Endothelial cell of umbilical vein (primary cell): ENCODE results near the gene IL5RA. TPM values are rescaled to one million over a fixed set of nuclear protein-coding genes. Genes with fewer than 3 reads are reported as not detected.

Experiments
- BruUV-seq: library from RNA; stranded (reverse); fragments of 400-500 nt; replicated peaks from 2 replicates; lab custom pipeline; 2021; lab: Mats Ljungman, UMichigan
- CTCF ChIA-PET: fragments of 300-600, 350-600 bp; sonication (Branson Sonifier 250); formaldehyde crosslinking; loops from one replicate; lab custom pipeline; 2021; ENCODE audit warnings: antibody characterized with exemption, inconsistent platforms; lab: Charles Lee
- POLR2A ChIA-PET: fragments of 300-600, 350-600 bp; sonication (Branson Sonifier 250); formaldehyde crosslinking; loops from one replicate; lab custom pipeline; 2021; ENCODE audit warnings: antibody characterized with exemption, inconsistent platforms; lab: Charles Lee
- DNase-seq: peaks from one replicate; pipeline ENCODE4 v3.0.0-alpha.2; 2011; ENCODE audit warnings: low read depth, low spot score
- FAIRE-seq: peaks from 2 replicates; lab custom pipeline; 2011; peaks lifted over from hg19 to GRCh38; lab: Jason Lieb, UNC
- H2AFZ ChIP-seq: 2 replicates; pipeline ENCODE4 v1.6.0; 2012; ENCODE audit warnings: low read depth, low read length, control low read depth, inconsistent platforms
- H3K27ac ChIP-seq: 2 replicates; pipeline ENCODE4 v1.5.1; 2011; ENCODE audit warnings: low read depth, mild to moderate bottlenecking, control low read depth, low read length, moderate library complexity; ENCODE audit not compliant: insufficient read depth
- H3K27me3 ChIP-seq, 2 experiments: 2 replicates each; pipeline versions ENCODE4 v1.6.0 to v1.6.1; 2011; ENCODE audit warnings: low read length in 2 of 2, mixed read lengths in 1 of 2; ENCODE audit not compliant: control insufficient read depth in 2 of 2, insufficient read depth in 2 of 2
- H3K36me3 ChIP-seq, 2 experiments: 2 replicates in 1 of 2; 3 replicates in 1 of 2; pipeline ENCODE4 v1.5.1; 2011; ENCODE audit warnings: low read length in 2 of 2, mild to moderate bottlenecking in 1 of 2, moderate library complexity in 1 of 2; ENCODE audit not compliant: control insufficient read depth in 2 of 2, insufficient read depth in 2 of 2; ENCODE audit errors: extremely low read depth in 1 of 2
- H3K4me1 ChIP-seq: 3 replicates; pipeline ENCODE4 v1.5.1; 2011; ENCODE audit warnings: mild to moderate bottlenecking, low read length; ENCODE audit not compliant: control insufficient read depth, insufficient read depth; ENCODE audit errors: extremely low read depth
- H3K4me2 ChIP-seq: 2 replicates; pipeline ENCODE4 v1.6.1; 2011; ENCODE audit warnings: low read length, control low read depth, mixed read lengths; ENCODE audit not compliant: insufficient read depth
- H3K4me3 ChIP-seq, 3 experiments: fragments of 200-600 bp in 1 of 3; sonication (generic), shearing (Covaris generic) in 1 of 3; replicated peaks in 1 of 3; 2 replicates each; pipeline ENCODE4 v1.5.1; 2011 to 2016; ENCODE audit warnings: control low read depth in 3 of 3, low read length in 3 of 3, mild to moderate bottlenecking in 2 of 3, inconsistent platforms in 1 of 3, low read depth in 1 of 3, moderate library complexity in 1 of 3; ENCODE audit not compliant: insufficient read depth in 1 of 3
- H3K79me2 ChIP-seq: 2 replicates; pipeline ENCODE4 v1.6.0; 2012; ENCODE audit warnings: low read length, inconsistent platforms; ENCODE audit not compliant: control insufficient read depth, insufficient read depth
- H3K9ac ChIP-seq: replicated peaks from 2 replicates; pipeline ENCODE3; 2011; ENCODE audit warnings: low read length, control low read depth; ENCODE audit not compliant: insufficient read depth; ENCODE audit errors: extremely low read depth
- H3K9me1 ChIP-seq: replicated peaks from 3 replicates; pipeline ENCODE4 v1.6.0; 2011; ENCODE audit warnings: mild to moderate bottlenecking, low read length; ENCODE audit not compliant: control insufficient read depth, insufficient read depth; ENCODE audit errors: extremely low read depth
- H3K9me3 ChIP-seq: replicated peaks from 2 replicates; pipeline ENCODE4 v1.5.1; 2012; ENCODE audit warnings: low read length, inconsistent platforms; ENCODE audit not compliant: control insufficient read depth, insufficient read depth
- H4K20me1 ChIP-seq: replicated peaks from 2 replicates; pipeline ENCODE3; 2011; ENCODE audit warnings: mild to moderate bottlenecking, low read length; ENCODE audit not compliant: control insufficient read depth, insufficient read depth; ENCODE audit errors: extremely low read depth
- CTCF ChIP-seq, 2 donors: IDR thresholded peaks; 1 replicate in 1 of 2; 2 replicates in 1 of 2; pipeline ENCODE4 v1.5.1; 2011; ENCODE audit warnings: low read length in 2 of 2, mild to moderate bottlenecking in 2 of 2, moderate library complexity in 2 of 2, control low read depth in 1 of 2, inconsistent platforms in 1 of 2, low read depth in 1 of 2; ENCODE audit not compliant: insufficient read depth in 1 of 2; ENCODE audit errors: extremely low read depth in 1 of 2
- EZH2 ChIP-seq: IDR thresholded peaks from 2 replicates; pipeline ENCODE4 v1.6.1; 2012; ENCODE audit warnings: borderline replicate concordance, low read depth, mild to moderate bottlenecking, moderate library complexity, low read length, inconsistent platforms; ENCODE audit not compliant: severe bottlenecking
- FOS ChIP-seq: IDR thresholded peaks from 2 replicates; pipeline ENCODE4 v1.6.1; 2011; ENCODE audit warnings: mild to moderate bottlenecking, low read length, moderate library complexity, borderline replicate concordance; ENCODE audit not compliant: insufficient read depth
- GATA2 ChIP-seq: IDR thresholded peaks from 2 replicates; pipeline ENCODE4 v1.7.0; 2011; ENCODE audit warnings: low read depth, mild to moderate bottlenecking, moderate library complexity, mixed read lengths, low read length; ENCODE audit not compliant: insufficient read length, insufficient read depth
- JUN ChIP-seq: IDR thresholded peaks from 2 replicates; pipeline ENCODE4 v1.6.1; 2011; ENCODE audit warnings: borderline replicate concordance, low read depth; ENCODE audit not compliant: insufficient read length, insufficient read depth
- MYC ChIP-seq: IDR thresholded peaks from one replicate; pipeline ENCODE4 v1.6.1; 2011; ENCODE audit warnings: mild to moderate bottlenecking, low read depth, low read length
- POLR2A ChIP-seq: IDR thresholded peaks from 2 replicates; pipeline ENCODE4 v1.6.1; 2012; ENCODE audit warnings: low read depth, mild to moderate bottlenecking, control low read depth, low read length
- POLR2AphosphoS5 ChIP-seq: IDR thresholded peaks from 2 replicates; pipeline ENCODE4 v1.6.1; 2012; ENCODE audit warnings: low read depth, mild to moderate bottlenecking, control low read depth, low read length, moderate library complexity; ENCODE audit not compliant: insufficient read depth
- dilution Hi-C: fragments of 300-500 bp; cut with MboI; formaldehyde crosslinking; loops from one replicate; pipeline ENCODE4 v1.15.0; 2019; ENCODE audit warnings: low sequenced_read_pairs; ENCODE audit not compliant: extremely low pct_ligation_motif_present
- intact Hi-C: fragments of 100-400 bp; cut with micrococcal nuclease; formaldehyde crosslinking; loops from one replicate; pipeline ENCODE4 v1.10.0; 2022
- polyA plus RNA-seq, 4 experiments: library from polyadenylated mRNA; depleted of rRNA in 3 of 4; stranded (reverse) in 3 of 4; unstranded in 1 of 4; fragments of >200 nt; gene quantifications; 2 replicates each; pipeline versions ENCODE4 v1.2.1 to v1.2.3, GENCODE V29; 2011 to 2012; ENCODE audit warnings: missing spikeins in 1 of 4
- total RNA-seq: library from RNA; stranded (reverse); gene quantifications from 2 replicates; pipeline ENCODE4 v1.2.3, GENCODE V29; 2021
- TF ChIP-seq, protein P1 (sequence below): IDR thresholded peaks from 2 replicates; pipeline ENCODE4 v1.6.1; 2011; ENCODE audit not compliant: insufficient read depth, insufficient read length

The IL5RA gene
- total and polyA plus RNA-seq, 2 donors (not counting 3 experiments of a cell fraction or from before 2014, with no cell fraction given): not detected

- Histone ChIP-seq H3K4me2 (no peak overlapping the region), H2AFZ (no peak overlapping the region), H3K9me1 (no peaks in the 10 kb centered on the region), H3K4me3 (no peak overlapping the region), H3K9me3 (peaks cover 2% of the 10 kb centered on the region), H3K36me3 (no peaks in the 10 kb centered on the region), H4K20me1 (no peaks in the 10 kb centered on the region), H3K79me2 (no peaks in the 10 kb centered on the region), H3K27ac (no peak overlapping the region), H3K9ac (no peak overlapping the region), H3K27me3 (no peaks in the 10 kb centered on the region), H3K4me1 (no peaks in the 10 kb centered on the region)
- ChIA-PET CTCF (interaction anchor here (1.2 kb wide), 1 partner anchor 22 kb away, joined by 3 read pairs; no protein-coding TSS in a partner anchor), POLR2A (no interaction called here)
- TF ChIP-seq, protein P1, sequence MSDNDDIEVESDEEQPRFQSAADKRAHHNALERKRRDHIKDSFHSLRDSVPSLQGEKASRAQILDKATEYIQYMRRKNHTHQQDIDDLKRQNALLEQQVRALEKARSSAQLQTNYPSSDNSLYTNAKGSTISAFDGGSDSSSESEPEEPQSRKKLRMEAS: no peak
- no peak for TF ChIP-seq GATA2
- no peak for TF ChIP-seq POLR2A
- no peak for TF ChIP-seq CTCF (IDR thresholded peaks at IDR 0.05; ENCODE audit: extremely low read depth in 1 of 2, insufficient read depth in 1 of 2, low read depth in 1 of 2, low read length in 2 of 2)
- TF ChIP-seq FOS: no peak
- no peak for TF ChIP-seq POLR2AphosphoS5
- no peak for TF ChIP-seq JUN
- no peak for TF ChIP-seq EZH2
- TF ChIP-seq MYC: no peak
- BruUV-seq: no TSS peak
- FAIRE-seq: no peak
- dilution Hi-C loops (no loop called here), intact Hi-C loops (no loop called here)
- no peak for DNase-seq
Observed at GRCh38 chr3:3064297-3064696, 45.9 kb downstream of the IL5RA start.
